Gastrocnemius medialis (tissue), 4 donors: ENCODE measurements around the gene BMPR1B. TPM values are rescaled to one million over a fixed set of nuclear protein-coding genes. Genes with fewer than 3 reads are reported as not detected.
"Not testable (repeated sequence)": the region's sequence is repeated elsewhere in the genome, so short reads cannot be mapped to it uniquely, and the experiment has no call there.

Source experiments
- ATAC-seq, 2 donors: fragments of 150-250 bp; one replicate each; pipeline ENCODE4 v1.9.1; 2016
- DNase-seq, 2 donors: peaks; one replicate each; pipeline ENCODE4 v3.0.0-alpha.2; 2019
- H3K27ac ChIP-seq, 4 donors: fragments of 200-600 bp; sonication (generic); 1 replicate in 1 of 4; 2 replicates in 3 of 4; pipeline ENCODE4 v1.5.1; 2016 to 2018; ENCODE audit warnings: mild to moderate bottlenecking in 2 of 4, moderate library complexity in 1 of 4
- H3K27me3 ChIP-seq, 3 donors: fragments of 200-600 bp; sonication (generic) in 2 of 3; 1 replicate in 1 of 3; 2 replicates in 2 of 3; pipeline versions ENCODE4 v1.5.1 to v1.6.0; 2016 to 2019; ENCODE audit warnings: mild to moderate bottlenecking in 1 of 3, moderate library complexity in 1 of 3
- H3K36me3 ChIP-seq, 2 donors: fragments of 200-600 bp; sonication (generic) in 1 of 2; one replicate each; pipeline ENCODE4 v1.5.1; 2017 to 2018
- H3K4me1 ChIP-seq, 2 donors: fragments of 200-600 bp; sonication (generic) in 1 of 2; one replicate each; pipeline ENCODE4 v1.5.1; 2016 to 2017; ENCODE audit warnings: mild to moderate bottlenecking in 2 of 2
- H3K4me3 ChIP-seq, 4 donors: fragments of 200-600 bp; sonication (generic) in 3 of 4; 1 replicate in 1 of 4; 2 replicates in 3 of 4; pipeline ENCODE4 v1.5.1; 2016 to 2019; ENCODE audit warnings: mild to moderate bottlenecking in 2 of 4
- H3K9me3 ChIP-seq, 3 donors: fragments of 200-600 bp; sonication (generic) in 2 of 3; 1 replicate in 1 of 3; 2 replicates in 2 of 3; pipeline ENCODE4 v1.5.1; 2016 to 2019
- POLR2A ChIP-seq, 2 donors: fragments of 450-650 bp; IDR thresholded peaks; one replicate each; pipeline ENCODE4 v1.6.1; 2017; ENCODE audit warnings: antibody characterized with exemption in 2 of 2, mild to moderate bottlenecking in 2 of 2, moderate library complexity in 2 of 2
- in situ Hi-C, 4 donors: fragments of 200-750 bp; cut with MboI; loops; one replicate each; pipeline versions ENCODE4 v1.15.0 to v1.8.0; 2017; ENCODE audit warnings: low sequenced_read_pairs in 4 of 4
- intact Hi-C: fragments of 100-400 bp; cut with DNase I; formaldehyde crosslinking; loops from one replicate; pipeline ENCODE4 v1.15.1; 2023; ENCODE audit warnings: low total_unique reads
- total RNA-seq, 4 donors: library from RNA; depleted of rRNA; stranded (reverse); fragments of >200 nt; gene quantifications; one replicate each; pipeline versions ENCODE4 v1.1.0 to v1.2.3, GENCODE V29; 2016
- TF ChIP-seq, protein P1 (sequence below), 5 experiments: fragments of 450-650 bp in 3 of 5; fragments of 200-600 bp in 2 of 5; sonication (generic) in 2 of 5; IDR thresholded peaks in 4 of 5; conservative IDR thresholded peaks in 1 of 5; 1 replicate in 4 of 5; 2 replicates in 1 of 5; pipeline ENCODE4 v1.5.1; 2016 to 2019; ENCODE audit warnings: antibody characterized with exemption in 5 of 5, mild to moderate bottlenecking in 3 of 5, moderate library complexity in 3 of 5

The BMPR1B gene
- total RNA-seq, 4 donors from 2014 or later, result 0.92 to 6.9 (median 1.7) TPM

DNA sequence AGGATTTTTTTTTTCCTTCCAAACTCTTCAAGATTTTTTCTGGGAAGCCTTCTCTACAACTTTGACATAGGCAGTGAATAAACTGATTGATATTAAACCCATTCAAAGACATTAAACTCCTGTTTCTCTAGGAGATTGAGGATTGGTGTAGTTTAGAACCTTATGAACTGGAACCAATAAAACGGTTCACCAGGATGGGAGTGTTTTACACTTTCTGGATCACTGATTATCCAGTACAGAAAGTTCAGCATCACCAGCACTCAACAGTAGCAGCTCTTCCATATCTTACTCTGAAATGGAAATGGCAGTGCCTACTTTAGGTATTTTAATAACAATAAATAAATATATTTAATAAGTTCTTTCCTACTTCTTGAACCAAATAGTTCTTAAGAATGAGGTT, 76.7 kb downstream of the BMPR1B start:
- ATAC-seq (no peak), DNase-seq (no peak)
- TF ChIP-seq, protein P1, sequence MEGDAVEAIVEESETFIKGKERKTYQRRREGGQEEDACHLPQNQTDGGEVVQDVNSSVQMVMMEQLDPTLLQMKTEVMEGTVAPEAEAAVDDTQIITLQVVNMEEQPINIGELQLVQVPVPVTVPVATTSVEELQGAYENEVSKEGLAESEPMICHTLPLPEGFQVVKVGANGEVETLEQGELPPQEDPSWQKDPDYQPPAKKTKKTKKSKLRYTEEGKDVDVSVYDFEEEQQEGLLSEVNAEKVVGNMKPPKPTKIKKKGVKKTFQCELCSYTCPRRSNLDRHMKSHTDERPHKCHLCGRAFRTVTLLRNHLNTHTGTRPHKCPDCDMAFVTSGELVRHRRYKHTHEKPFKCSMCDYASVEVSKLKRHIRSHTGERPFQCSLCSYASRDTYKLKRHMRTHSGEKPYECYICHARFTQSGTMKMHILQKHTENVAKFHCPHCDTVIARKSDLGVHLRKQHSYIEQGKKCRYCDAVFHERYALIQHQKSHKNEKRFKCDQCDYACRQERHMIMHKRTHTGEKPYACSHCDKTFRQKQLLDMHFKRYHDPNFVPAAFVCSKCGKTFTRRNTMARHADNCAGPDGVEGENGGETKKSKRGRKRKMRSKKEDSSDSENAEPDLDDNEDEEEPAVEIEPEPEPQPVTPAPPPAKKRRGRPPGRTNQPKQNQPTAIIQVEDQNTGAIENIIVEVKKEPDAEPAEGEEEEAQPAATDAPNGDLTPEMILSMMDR (IDR thresholded peaks at IDR 0.05 in 4 of 5, conservative IDR thresholded peaks at IDR 0.05 in 1 of 5), result no peak
- TF ChIP-seq POLR2A (IDR thresholded peaks at IDR 0.05), result no peak
- Histone ChIP-seq H3K27ac (no peak overlapping the region), H3K4me3 (no peak overlapping the region), H3K27me3 (no peaks in the 10 kb centered on the region), H3K36me3 (no peaks in the 10 kb centered on the region), H3K9me3 (no peaks in the 10 kb centered on the region), H3K4me1 (no peaks in the 10 kb centered on the region)
- in situ Hi-C loops, result no loop called here
- intact Hi-C loops, result no loop called here

DNA sequence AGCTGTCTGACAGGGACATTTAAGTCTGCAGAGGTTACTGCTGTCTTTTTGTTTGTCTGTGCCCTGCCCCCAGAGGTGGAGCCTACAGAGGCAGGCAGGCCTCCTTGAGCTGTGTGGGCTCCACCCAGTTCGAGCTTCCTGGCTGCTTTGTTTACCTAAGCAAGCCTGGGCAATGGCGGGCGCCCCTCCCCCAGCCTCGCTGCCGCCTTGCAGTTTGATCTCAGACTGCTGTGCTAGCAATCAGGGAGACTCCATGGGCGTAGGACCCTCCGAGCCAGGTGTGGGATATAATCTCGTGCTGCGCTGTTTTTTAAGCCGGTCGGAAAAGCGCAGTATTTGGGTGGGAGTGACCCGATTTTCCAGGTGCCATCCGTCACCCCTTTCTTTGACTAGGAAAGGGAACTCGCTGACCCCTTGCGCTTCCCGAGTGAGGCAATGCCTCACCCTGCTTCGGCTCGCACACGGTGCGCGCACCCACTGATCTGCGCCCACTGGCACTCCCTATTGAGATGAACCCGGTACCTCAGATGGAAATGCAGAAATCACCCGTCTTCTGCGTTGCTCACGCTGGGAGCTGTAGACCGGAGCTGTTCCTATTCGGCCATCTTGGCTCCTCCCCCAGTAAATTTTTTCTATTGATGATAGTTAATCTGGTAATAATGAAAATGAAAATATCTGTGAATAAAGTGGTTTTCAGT, 83.6 kb downstream of the BMPR1B start:
- H3K9me3 ChIP-seq, H3K27ac ChIP-seq, intact Hi-C loops, H3K27me3 ChIP-seq, in situ Hi-C loops, H3K4me3 ChIP-seq, H3K36me3 ChIP-seq, DNase-seq, H3K4me1 ChIP-seq, ATAC-seq: not testable (repeated sequence)

DNA sequence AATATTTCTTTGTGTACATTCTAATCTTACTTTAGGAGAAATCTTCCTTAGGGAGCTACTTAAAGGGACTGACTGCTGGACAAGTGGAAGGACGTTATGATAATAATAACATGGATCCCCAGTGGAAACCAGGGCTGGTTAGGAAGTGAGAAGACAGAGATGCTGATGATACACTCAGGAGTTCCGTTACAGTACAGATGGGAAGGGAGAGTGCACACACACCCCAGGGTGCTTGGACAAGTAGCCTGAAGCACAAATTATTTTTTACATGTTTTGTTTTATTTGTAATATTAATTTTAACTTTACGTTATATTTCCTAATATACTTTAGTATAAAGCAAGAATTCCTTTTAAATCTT, 84.1 kb downstream of the BMPR1B start:
- no peak overlapping the region for H3K27ac ChIP-seq
- in situ Hi-C loops (no loop called here), intact Hi-C loops (no loop called here)
- DNase-seq (no peak), ATAC-seq (no peak)
- TF ChIP-seq POLR2A (IDR thresholded peaks at IDR 0.05), result no peak
- TF ChIP-seq, protein P1 (IDR thresholded peaks at IDR 0.05 in 4 of 5, conservative IDR thresholded peaks at IDR 0.05 in 1 of 5), result no peak
- no peaks in the 10 kb centered on the region for H3K36me3 ChIP-seq
- H3K9me3 ChIP-seq, result no peaks in the 10 kb centered on the region
- H3K4me1 ChIP-seq, result no peaks in the 10 kb centered on the region
- H3K4me3 ChIP-seq, result no peak overlapping the region
- H3K27me3 ChIP-seq, result no peaks in the 10 kb centered on the region

DNA sequence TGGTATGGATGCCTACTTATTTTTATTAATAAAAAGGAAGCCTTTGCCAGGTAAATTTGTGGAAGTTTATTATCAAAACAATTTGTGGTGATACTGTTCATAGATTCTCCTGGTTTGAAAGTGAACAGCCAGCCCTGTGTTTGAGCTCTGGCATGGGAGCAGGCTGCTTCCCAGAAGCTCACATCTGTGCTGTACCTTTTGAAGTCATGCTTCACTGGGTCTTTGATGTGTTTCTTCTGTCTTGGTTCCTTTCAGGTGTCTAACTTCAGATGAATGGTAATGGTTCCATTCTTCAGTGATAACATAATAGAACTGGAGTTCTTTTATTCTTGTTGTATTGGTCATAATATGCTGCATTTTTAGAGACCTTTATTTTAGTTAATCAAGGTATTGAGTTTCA, 85.5 kb downstream of the BMPR1B start:
- H3K4me3 ChIP-seq, result no peak overlapping the region
- H3K27me3 ChIP-seq, result no peaks in the 10 kb centered on the region
- no peak overlapping the region for H3K27ac ChIP-seq
- TF ChIP-seq, protein P1 (IDR thresholded peaks at IDR 0.05 in 4 of 5, conservative IDR thresholded peaks at IDR 0.05 in 1 of 5), result no peak
- TF ChIP-seq POLR2A (IDR thresholded peaks at IDR 0.05), result no peak
- DNase-seq, result no peak
- no peaks in the 10 kb centered on the region for H3K9me3 ChIP-seq
- in situ Hi-C loops, result no loop called here
- intact Hi-C loops, result no loop called here
- no peaks in the 10 kb centered on the region for H3K4me1 ChIP-seq
- no peak for ATAC-seq
- no peaks in the 10 kb centered on the region for H3K36me3 ChIP-seq

DNA sequence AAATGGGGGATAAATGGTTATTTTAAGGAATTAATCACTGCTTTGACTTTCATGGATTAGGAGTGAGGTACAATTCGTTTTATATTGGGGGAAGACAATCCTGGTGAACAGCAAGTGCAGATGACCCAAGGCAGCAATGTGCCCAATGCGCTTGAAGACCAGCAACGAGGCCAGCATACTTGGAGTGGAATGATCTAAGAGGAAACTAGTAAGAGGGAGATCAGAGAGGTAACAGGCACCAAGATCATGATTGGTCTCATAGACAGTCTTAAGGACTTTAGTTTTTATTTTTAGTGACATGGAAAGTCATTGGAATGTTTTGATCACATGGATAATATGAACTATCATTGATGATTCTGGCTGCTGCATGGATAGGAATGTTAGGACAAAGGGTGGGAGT, 90.6 kb downstream of the BMPR1B start:
- Histone ChIP-seq H3K27me3 (no peaks in the 10 kb centered on the region), H3K4me1 (peaks cover 0 to 3% of the 10 kb centered on the region in 2 donors), H3K9me3 (no peaks in the 10 kb centered on the region), H3K36me3 (no peaks in the 10 kb centered on the region), H3K27ac (no peak overlapping the region), H3K4me3 (no peak overlapping the region)
- ATAC-seq, result no peak
- DNase-seq, result no peak
- in situ Hi-C loops (no loop called here), intact Hi-C loops (no loop called here)
- no peak for TF ChIP-seq POLR2A (IDR thresholded peaks at IDR 0.05)
- TF ChIP-seq, protein P1 (IDR thresholded peaks at IDR 0.05 in 4 of 5, conservative IDR thresholded peaks at IDR 0.05 in 1 of 5), result no peak
